GM18873 (cell line): ENCODE data around the gene ATF7.
"Not testable (repeated sequence)": the region's sequence is repeated elsewhere in the genome, so short reads cannot be mapped to it uniquely, and the experiment has no call there.

Experiments
- ATAC-seq: cut with Tn5 transposase; IDR thresholded peaks from one replicate; pipeline ENCODE4 v1.9.1; 2021; ENCODE audit warnings: mild to moderate bottlenecking, moderate library complexity, moderate number of reproducible peaks; ENCODE audit not compliant: unreplicated experiment, low FRiP score

ATF7 gene

DNA sequence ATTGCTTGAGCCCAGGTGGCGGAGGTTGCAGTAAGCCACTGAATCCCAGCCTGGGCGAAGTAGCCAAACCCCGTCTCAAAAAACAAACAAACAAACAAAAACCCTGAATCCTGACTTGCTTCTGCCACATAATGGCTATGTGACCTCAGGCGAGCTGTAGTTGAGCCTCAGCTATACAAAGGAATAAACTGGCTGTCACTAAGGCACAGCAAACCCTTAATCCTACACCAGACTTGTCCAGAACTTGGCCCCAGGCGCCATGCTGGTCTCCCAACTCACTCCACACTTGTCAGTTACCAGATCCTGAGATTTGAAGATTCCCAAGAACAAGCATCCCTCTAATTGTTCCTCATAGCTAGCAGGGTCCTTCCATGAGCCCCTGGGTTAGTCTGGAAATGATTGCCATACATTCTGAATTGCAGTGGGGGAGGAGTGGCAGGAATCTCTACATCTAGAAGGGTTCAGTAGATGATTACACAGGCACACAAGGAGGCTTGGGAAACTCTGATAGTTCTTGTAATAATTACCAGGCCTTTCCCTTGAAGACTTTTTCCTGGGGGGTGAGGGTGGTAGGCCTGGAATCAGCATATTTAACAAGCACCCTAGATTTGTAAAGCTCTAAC, 136.8 kb downstream of the ATF7 start:
- ATAC-seq = no peak

DNA sequence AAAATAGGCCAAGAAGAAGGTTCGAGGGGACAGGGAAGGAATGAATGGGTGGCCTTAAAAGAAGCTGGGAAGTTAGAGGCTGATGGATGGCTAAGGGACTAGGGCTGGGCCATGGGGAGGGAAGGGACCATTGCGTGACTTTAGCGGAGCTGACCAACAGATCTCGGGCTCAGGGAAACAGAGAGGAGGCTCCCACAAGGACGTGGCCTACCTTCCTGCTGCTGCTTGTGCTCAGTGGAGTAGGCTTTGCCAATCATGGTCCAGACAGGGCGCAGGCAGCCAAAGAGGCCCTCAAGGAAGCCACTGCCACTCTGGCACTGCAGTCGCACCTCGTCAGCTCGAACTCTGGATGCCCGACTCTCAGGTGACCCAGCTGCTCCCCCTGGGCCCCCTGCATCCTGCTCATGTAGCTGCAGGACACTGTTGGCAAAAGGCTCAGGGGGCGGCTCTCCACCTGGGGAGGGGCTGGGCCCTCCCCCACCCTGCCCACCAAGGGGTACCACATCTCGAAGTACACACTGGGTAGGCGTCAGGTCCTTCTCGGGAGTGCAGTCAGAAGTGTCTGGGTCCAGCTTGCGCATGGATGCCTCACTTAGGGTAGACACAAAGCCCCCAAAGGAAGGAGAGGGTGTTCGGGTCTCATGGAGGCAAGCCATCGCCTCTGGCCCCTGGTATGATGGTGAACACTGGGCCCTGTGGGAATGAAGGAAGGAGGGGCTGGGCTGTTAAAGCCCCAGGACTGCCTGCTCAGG, 139.3 kb downstream of the ATF7 start:
- ATAC-seq = no peak

DNA sequence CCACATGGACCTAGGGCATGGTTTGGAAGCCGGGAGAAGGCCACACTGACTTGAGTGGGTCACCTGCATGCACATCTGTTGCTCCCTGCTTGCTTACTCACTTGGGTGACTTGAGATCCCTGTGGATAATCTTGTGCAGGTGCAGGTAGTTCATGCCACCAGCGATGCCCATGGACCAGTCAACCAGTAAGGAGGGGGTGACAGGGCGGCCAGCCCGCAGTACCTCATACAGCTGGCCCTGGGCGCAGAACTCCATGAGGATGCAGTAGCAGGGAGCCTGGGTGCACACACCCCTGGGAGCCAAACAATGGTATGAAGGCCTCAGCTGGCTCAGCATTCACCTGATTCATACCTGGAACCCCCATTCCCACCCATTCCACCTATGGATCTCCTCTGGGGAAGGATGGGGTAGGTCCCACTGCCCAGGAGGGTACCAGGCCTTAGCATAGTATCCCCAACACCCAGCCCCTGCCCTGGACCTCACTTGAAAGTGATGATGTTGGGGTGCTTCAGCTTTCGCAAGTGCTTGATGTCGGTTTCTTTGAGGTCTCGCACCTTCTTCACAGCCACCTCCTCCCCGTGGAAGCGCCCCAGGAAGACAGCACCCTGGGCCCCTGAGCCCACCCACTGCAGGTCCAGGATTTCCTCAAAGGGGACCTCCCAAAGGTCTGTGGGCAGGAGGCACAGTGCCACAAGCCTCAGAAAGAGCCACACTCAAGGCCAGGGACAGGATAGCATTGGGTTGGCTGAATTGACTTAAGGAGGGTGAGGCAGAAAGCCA, 140.0 kb downstream of the ATF7 start:
- no peak for ATAC-seq

DNA sequence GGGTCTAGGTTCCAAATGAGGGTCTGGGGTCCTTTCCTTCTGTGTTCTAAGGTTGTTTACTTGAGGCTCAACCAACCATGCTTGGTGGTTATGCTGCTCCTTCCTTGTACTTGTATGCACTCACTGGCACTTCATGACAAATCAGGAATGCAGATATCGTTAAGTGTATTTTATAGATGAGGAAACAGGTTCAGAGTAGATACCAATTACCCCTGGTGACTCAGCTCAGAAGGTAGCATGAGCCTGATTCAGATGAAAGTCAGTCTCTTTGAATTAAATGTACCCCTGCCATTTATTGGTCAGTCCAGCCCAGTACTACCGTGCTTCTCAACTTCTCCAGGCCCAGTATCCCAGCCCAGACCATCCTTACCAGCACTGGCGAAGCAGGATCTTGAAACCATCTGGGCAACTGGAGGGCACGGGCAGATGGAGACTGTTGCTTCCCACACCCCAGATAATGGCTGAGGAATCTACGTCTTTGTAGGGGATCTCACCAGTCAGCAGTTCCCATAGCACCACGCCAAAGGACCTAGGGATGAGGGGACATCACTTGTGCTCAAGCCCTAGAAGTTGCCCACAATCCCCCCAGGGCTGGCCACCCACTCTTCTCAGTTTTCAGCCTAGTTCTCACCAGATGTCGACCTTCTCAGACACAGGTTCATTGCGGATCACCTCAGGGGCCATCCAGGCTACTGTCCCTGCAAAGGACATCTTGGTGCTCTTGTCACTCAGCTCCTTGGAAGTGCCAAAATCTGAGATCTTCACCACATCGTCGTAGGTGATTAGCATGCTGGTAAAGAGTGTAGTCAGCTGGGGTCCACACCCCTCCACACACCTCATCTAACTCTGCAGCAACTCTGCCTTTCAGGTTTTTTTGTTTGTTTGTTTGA, 141.3 kb downstream of the ATF7 start:
- no peak for ATAC-seq

GRCh38 chr12:53483979-53484377, 142.2 kb downstream of the ATF7 start:
- no peak for ATAC-seq

DNA sequence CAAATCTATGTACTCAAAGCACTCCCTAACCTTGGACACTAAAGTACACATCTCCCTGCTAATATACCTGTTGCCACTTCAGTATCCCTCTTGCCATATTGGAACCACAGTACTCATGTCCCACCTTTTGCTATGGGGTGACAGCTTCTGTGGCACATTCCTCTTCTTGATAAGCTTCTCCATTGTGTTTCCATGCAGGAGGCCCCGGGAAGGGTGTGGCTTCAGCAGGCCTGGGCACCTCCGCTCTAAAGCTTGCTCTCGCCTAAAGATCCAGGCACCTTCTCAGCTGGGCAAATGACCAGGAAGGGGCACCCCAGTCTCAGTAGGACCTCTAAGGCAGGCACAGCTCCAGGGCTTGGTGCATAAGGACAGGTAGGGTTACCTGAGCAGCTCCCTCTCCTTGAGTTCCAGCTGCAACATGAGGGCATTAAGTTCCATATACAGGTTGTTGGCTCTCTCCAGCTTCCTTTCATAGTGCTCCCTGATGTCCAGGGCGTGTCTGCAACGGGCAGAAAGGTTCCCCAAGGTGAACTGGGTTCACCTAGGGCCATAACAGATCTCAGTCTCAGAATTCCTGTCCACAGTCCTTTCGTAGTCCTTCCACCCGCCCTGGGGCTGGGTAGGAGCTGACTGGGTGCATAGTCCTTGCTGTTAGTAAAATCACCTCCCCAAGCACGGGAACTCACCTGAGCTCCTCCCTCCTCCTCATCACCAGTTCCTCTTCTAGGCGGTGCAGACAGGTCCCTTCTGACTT, 142.8 kb downstream of the ATF7 start:
- no peak for ATAC-seq

- ATAC-seq = no peak
These were observed 143.5 kb downstream of the ATF7 start for GRCh38 chr12:53482626-53483168.

DNA sequence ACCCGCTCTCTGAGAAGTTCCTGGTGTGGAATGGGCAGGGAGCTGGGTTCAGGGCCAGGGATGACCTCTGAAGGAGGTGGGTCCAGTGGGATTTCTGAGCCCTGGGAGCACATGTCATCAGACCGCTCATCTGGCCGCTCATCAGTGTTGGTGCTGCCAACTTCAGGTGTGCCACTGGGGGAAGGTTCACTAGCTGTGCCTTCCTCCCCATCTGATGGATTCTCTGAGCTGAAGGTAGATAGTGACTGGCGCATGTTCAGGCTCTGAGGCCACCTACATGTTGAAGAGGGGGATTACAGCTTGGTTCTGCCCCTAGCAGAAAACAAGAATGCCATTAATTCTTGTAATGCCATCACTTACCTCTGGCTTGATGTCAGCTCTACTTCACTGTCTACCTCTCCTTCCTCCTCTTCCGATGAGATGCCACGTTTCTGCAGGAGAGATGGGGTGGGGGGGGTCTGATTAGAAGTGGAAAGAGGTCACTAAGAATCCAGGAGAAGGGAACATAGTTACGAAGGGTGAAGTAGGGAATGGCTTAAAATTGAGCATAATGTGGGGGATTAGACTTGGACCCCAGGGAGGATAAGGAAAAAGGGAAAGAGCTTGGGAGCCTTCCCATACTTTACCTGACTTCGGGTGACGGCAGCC, 144.1 kb downstream of the ATF7 start:
- no peak for ATAC-seq

DNA sequence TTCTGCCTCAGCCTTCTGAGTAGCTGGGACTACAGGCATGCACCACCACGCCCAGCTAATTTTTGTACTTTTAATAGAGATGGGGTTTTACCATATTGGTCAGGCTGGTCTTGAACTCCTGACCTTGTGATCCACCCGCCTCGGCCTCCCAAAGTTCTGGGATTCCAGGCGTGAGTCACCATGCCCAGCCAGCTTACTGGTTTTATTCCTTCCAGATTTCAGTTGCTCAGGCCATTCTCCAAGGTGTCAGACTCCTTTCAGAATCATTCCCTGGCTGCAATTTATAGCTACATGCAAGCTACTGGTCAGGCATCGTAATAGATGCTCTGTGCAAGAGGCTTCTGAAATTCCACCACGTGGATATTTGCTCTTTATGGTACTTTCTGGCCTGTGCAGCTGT, 144.7 kb downstream of the ATF7 start:
- ATAC-seq = not testable (repeated sequence)

DNA sequence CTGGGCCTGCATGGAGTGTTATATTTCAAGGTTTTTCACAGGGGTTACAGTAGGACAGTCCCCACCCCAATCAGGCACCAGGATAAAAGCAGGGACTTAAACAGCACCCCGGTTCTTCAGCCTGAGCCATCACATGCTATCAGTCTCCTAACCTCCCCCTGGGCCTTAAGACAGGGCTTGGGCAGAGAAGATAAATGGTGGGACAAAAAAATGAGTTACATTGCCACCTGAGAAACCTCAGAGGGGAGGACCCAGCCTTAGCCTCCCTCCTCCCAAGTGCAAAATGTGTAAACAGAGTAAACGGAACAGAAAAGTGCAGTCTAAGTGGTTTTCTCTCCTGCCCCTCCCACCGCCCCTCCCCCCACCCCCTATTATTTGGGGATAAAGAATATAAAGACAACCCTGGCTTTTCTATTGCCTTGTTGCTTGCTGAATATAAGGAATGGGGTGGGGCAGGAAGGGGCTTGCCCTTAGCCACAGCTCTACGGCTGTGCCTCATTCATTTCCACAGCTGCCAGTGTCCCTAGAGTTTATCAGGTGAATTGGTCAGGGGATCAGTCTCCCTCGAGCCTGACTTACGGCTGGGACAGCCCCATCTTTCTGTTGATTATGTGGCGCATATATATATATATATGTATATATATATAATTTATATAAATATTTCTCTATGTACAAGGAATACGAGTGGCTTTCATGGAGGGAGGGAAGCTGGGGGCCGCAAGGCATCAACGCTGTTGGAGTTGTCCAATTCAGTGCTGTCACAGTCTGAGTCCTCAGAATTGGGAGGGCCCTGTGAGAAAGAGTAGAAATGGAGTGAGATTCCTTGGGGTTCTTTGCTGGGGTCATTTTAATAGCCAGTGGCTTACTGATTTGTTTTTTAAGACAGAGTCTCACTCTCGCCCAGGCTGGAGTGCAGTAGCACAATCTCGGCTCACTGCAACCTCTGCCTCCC, 145.4 kb downstream of the ATF7 start:
- ATAC-seq = no peak

GRCh38 chr12:53479331-53479730, 146.9 kb downstream of the ATF7 start:
- ATAC-seq = no peak

DNA sequence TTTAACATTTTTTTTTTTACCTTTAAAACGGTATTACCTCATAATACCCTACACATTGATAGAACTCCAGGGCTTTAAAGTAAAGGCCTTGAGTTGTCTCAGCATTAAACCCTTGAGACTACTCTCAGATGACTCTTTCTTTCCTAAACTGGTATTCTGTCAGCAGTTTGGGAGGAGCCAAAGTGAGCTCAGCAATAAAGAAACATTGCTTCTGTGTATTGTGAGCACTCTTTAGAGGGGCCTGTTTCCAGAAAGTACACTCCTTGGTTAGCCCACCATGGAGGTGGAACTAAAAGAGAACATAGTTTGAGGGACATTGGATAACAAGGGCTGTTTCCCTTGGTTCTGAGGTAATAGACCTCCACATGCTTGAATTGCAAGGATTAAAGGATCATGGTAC, 147.3 kb downstream of the ATF7 start:
- ATAC-seq = no peak

DNA sequence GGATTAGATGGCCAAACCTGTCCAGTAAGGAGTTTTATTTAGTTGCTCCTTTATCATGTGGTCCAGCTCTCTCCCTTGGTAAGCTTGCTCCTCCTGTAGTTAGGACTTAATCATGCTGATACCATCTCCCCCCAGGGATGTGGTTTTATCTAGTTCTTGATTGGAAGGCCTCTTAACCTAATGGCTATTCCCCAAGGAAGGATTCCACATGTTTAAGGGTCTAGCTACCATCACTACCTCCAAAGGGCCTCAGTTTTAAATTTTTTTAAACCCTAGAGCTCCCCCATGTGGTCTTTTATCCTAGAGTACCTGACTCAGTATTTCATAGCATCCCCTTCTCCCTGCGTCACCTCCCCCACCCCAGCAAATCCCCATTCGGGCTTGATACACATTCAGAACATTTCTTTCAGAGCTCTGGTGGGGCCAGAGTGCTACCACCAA, 149.4 kb downstream of the ATF7 start:
- no peak for ATAC-seq

- ATAC-seq = no peak
These were observed 151.4 kb downstream of the ATF7 start for GRCh38 chr12:53474819-53475218.

GRCh38 chr12:53474077-53474476, 152.1 kb downstream of the ATF7 start:
- no peak for ATAC-seq

- ATAC-seq = no peak
These were observed 154.1 kb downstream of the ATF7 start for GRCh38 chr12:53472056-53472582.

GRCh38 chr12:53468282-53468681, 157.9 kb downstream of the ATF7 start:
- no peak for ATAC-seq

DNA sequence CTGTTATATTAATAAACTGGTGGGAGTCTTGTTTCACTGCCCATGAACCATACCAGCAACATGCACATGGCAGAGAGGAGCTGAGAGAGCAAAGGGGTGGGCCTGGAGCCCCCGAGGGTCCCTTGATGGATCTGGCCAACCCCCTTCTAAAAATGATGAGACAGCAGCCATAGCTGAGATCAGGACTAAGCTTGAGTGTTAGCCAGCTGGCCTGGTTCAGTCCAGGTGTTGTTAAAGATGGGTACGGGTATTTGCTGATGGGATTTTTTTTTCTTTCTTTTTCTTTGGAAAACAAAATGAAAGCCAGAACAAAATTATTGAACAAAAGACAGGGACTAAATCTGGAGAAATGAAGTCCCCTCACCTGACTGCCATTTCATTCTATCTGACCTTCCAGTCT, 158.3 kb downstream of the ATF7 start:
- ATAC-seq = no peak
